HL-60 (cell line): ENCODE data around the gene SCAP.

Experiments
- POLR2AphosphoS5 ChIP-seq: IDR thresholded peaks from 2 replicates; pipeline ENCODE4 v1.6.1; 2012; ENCODE audit warnings: low read depth
- TF ChIP-seq, protein P1 (sequence below): IDR thresholded peaks from one replicate; pipeline ENCODE4 v1.5.1; 2011; ENCODE audit warnings: low read length, control low read depth, inconsistent platforms; ENCODE audit not compliant: insufficient read depth

DNA sequence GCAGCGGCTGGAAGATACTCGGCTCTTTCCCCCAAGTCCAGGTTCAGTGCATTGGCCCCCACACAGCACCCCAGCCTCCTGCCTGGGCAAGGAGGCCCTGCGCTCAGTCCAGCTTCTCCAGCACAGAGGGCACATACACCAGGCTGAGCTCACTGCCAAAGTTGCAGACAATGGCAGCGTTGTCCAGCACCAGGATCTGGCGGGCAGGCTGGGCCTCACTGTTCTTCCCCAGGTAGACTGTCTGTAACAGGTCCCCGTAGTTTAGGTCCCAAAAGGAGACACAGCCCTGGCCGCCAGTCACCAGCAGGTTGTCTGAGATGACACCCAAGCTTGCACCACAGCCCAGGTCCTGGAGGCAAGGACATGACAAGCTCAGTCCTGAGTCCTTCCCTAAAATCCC lies 62.0 kb downstream of the SCAP start:
- no peak for TF ChIP-seq POLR2AphosphoS5
- TF ChIP-seq, protein P1, sequence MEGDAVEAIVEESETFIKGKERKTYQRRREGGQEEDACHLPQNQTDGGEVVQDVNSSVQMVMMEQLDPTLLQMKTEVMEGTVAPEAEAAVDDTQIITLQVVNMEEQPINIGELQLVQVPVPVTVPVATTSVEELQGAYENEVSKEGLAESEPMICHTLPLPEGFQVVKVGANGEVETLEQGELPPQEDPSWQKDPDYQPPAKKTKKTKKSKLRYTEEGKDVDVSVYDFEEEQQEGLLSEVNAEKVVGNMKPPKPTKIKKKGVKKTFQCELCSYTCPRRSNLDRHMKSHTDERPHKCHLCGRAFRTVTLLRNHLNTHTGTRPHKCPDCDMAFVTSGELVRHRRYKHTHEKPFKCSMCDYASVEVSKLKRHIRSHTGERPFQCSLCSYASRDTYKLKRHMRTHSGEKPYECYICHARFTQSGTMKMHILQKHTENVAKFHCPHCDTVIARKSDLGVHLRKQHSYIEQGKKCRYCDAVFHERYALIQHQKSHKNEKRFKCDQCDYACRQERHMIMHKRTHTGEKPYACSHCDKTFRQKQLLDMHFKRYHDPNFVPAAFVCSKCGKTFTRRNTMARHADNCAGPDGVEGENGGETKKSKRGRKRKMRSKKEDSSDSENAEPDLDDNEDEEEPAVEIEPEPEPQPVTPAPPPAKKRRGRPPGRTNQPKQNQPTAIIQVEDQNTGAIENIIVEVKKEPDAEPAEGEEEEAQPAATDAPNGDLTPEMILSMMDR: no peak
